HCT116 (cell line): ENCODE data around the gene STIM2. TPM values are rescaled to one million over a fixed set of nuclear protein-coding genes. Genes with fewer than 3 reads are reported as not detected.

ENCODE experiments used
- ATAC-seq: fragments of 200-7000 bp; cut with Tn5 transposase; 2 replicates; pipeline ENCODE4 v1.9.1; 2020; ENCODE audit warnings: mild to moderate bottlenecking, moderate library complexity
- BruUV-seq: library from RNA; stranded (reverse); fragments of 400-500 nt; replicated peaks from 2 replicates; lab custom pipeline; 2021; lab: Mats Ljungman, UMichigan
- CTCF ChIA-PET: fragments of 300-600 bp; sonication (Branson Sonifier 250); formaldehyde crosslinking; loops from one replicate; lab custom pipeline; 2021; ENCODE audit warnings: antibody characterized with exemption; lab: Charles Lee
- POLR2A ChIA-PET: fragments of 300-600, 350-600 bp; sonication (Branson Sonifier 250); formaldehyde crosslinking; loops from one replicate; lab custom pipeline; 2021; ENCODE audit warnings: antibody characterized with exemption; lab: Charles Lee
- RAD21 ChIA-PET, 2 experiments: fragments of 300-600 bp; sonication (Branson Sonifier 250); formaldehyde crosslinking; loops; one replicate each; lab custom pipeline; 2023; ENCODE audit warnings: low total read pairs in 2 of 2; ENCODE audit not compliant: uncharacterized antibody in 2 of 2, unreplicated experiment in 2 of 2, low non-redundant PET in 1 of 2; lab: Charles Lee
- DNase-seq: peaks from one replicate; pipeline ENCODE4 v3.0.0-alpha.2; 2010; ENCODE audit warnings: low read depth, low spot score
- H2AFZ ChIP-seq: fragments of 200-600 bp; shearing (Covaris generic), sonication (generic); 2 replicates; pipeline ENCODE4 v1.6.1; 2017; ENCODE audit warnings: low read depth, mixed run types, mixed read lengths, antibody characterized with exemption, low read length; ENCODE audit not compliant: poor library complexity, severe bottlenecking
- H3K27ac ChIP-seq: 2 replicates; pipeline ENCODE4 v1.5.1; 2012; ENCODE audit warnings: low read depth, low read length
- H3K27me3 ChIP-seq: fragments of 200-600 bp; sonication (generic); 2 replicates; pipeline ENCODE4 v1.6.1; 2016; ENCODE audit warnings: mixed run types, low read length, mixed read lengths; ENCODE audit not compliant: insufficient read depth
- H3K36me3 ChIP-seq, 2 experiments: fragments of 200-500 bp in 1 of 2; fragments of 200-600 bp in 1 of 2; sonication (Bioruptor generic) in 1 of 2; sonication (generic) in 1 of 2; 2 replicates each; pipeline versions ENCODE4 v1.5.1 to v1.6.1; 2014 to 2016; ENCODE audit warnings: low read length in 2 of 2, inconsistent platforms in 1 of 2, mixed read lengths in 1 of 2, mixed run types in 1 of 2; ENCODE audit not compliant: insufficient read depth in 2 of 2, control insufficient read depth in 1 of 2
- H3K4me1 ChIP-seq, 2 experiments: fragments of 200-600 bp in 1 of 2; sonication (generic) in 1 of 2; 2 replicates each; pipeline versions ENCODE4 v1.5.1 to v1.6.1; 2012 to 2017; ENCODE audit warnings: low read length in 2 of 2, inconsistent platforms in 1 of 2, mild to moderate bottlenecking in 1 of 2, mixed read lengths in 1 of 2, mixed run types in 1 of 2, moderate library complexity in 1 of 2; ENCODE audit not compliant: insufficient read depth in 2 of 2, control insufficient read depth in 1 of 2
- H3K4me2 ChIP-seq: fragments of 200-600 bp; sonication (generic); 2 replicates; pipeline ENCODE4 v1.6.1; 2017; ENCODE audit warnings: mixed run types, low read length, mixed read lengths
- H3K4me3 ChIP-seq, 2 experiments: fragments of 200-600 bp in 1 of 2; sonication (generic) in 1 of 2; replicated peaks in 1 of 2; 2 replicates each; pipeline ENCODE4 v1.5.1; 2011 to 2016; ENCODE audit warnings: low read length in 2 of 2, control low read depth in 1 of 2, low read depth in 1 of 2, mild to moderate bottlenecking in 1 of 2, mixed read lengths in 1 of 2, mixed run types in 1 of 2
- H3K79me2 ChIP-seq: fragments of 200-600 bp; sonication (generic); 2 replicates; pipeline ENCODE4 v1.6.1; 2017; ENCODE audit warnings: mild to moderate bottlenecking, mixed run types, low read length, moderate library complexity, mixed read lengths; ENCODE audit not compliant: insufficient read depth
- H3K9ac ChIP-seq: fragments of 200-600 bp; sonication (generic); 2 replicates; pipeline ENCODE4 v1.6.1; 2016; ENCODE audit warnings: low read length, mixed read lengths
- H3K9me2 ChIP-seq: fragments of 200-600 bp; sonication (generic), shearing (Covaris generic); 2 replicates; pipeline ENCODE4 v1.6.1; 2017; ENCODE audit warnings: mixed run types, mild to moderate bottlenecking, moderate library complexity; ENCODE audit not compliant: insufficient read depth
- H3K9me3 ChIP-seq, 2 experiments: fragments of 200-500 bp in 1 of 2; fragments of 200-600 bp in 1 of 2; sonication (Bioruptor generic) in 1 of 2; sonication (generic) in 1 of 2; 2 replicates each; pipeline ENCODE4 v1.6.1; 2014 to 2017; ENCODE audit warnings: low read length in 2 of 2, mixed read lengths in 2 of 2, inconsistent platforms in 1 of 2, low read depth in 1 of 2, mild to moderate bottlenecking in 1 of 2, mixed run types in 1 of 2, moderate library complexity in 1 of 2; ENCODE audit not compliant: control insufficient read depth in 1 of 2, insufficient read depth in 1 of 2
- H4K20me1 ChIP-seq: fragments of 200-600 bp; sonication (generic), shearing (Covaris generic); 2 replicates; pipeline ENCODE4 v1.6.1; 2017; ENCODE audit warnings: mixed run types, mild to moderate bottlenecking, moderate library complexity; ENCODE audit not compliant: insufficient read depth
- EGR1 ChIP-seq: IDR thresholded peaks from 2 replicates; pipeline ENCODE4 v1.6.1; 2012; ENCODE audit warnings: low read depth
- EZH2phosphoT487 ChIP-seq: fragments of 200-600 bp; IDR thresholded peaks from 2 replicates; pipeline ENCODE4 v1.6.1; 2018; ENCODE audit warnings: antibody characterized with exemption, borderline replicate concordance
- ZFX ChIP-seq: fragments of 450-650 bp; IDR thresholded peaks from 2 replicates; pipeline ENCODE4 v1.6.1; 2017
- intact Hi-C: fragments of 100-400 bp; cut with micrococcal nuclease; formaldehyde crosslinking; loops from 2 replicates; pipeline ENCODE4 v1.10.0; 2022
- total RNA-seq: library from RNA; stranded (reverse); gene quantifications from one replicate; pipeline ENCODE4 v1.2.1, GENCODE V29; 2021; ENCODE audit not compliant: unreplicated experiment
- TF ChIP-seq, protein P1 (sequence below), 3 experiments: fragments of 200-600 bp in 1 of 3; sonication (generic) in 1 of 3; IDR thresholded peaks in 2 of 3; conservative IDR thresholded peaks in 1 of 3; 2 replicates each; pipeline ENCODE4 v1.5.1; 2012 to 2017; ENCODE audit warnings: low read depth in 2 of 3, low read length in 2 of 3, antibody characterized with exemption in 1 of 3, borderline replicate concordance in 1 of 3, control low read depth in 1 of 3, mild to moderate bottlenecking in 1 of 3, mixed read lengths in 1 of 3, mixed run types in 1 of 3, moderate library complexity in 1 of 3; ENCODE audit not compliant: insufficient read depth in 1 of 3

The STIM2 gene
- total RNA-seq, 1 experiment from 2014 or later: 65.9 TPM

DNA sequence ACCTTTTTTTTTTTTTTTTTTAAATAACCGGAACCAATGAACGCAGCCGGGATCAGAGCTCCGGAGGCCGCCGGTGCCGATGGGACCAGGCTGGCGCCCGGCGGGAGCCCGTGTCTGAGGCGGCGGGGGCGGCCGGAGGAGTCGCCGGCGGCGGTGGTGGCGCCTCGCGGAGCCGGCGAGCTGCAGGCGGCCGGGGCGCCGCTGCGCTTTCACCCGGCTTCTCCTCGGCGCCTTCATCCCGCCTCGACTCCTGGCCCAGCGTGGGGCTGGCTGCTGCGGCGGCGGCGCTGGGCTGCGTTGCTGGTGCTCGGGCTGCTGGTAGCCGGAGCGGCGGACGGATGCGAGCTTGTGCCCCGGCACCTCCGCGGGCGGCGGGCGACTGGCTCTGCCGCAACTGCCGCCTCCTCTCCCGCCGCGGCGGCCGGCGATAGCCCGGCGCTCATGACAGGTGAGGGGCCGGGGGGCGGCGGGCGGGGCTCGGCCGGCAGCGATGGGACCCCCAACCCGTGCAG lies 337 bp downstream of the STIM2 start:
- no peak overlapping the region for H2AFZ ChIP-seq
- H3K36me3 ChIP-seq: no peaks in the 10 kb centered on the region
- H3K79me2 ChIP-seq: peaks cover 64% of the 10 kb centered on the region
- H3K9me2 ChIP-seq: no peaks in the 10 kb centered on the region
- H3K9me3 ChIP-seq: no peaks in the 10 kb centered on the region
- intact Hi-C loops: loop anchor here (5.0 kb wide), 1 partner anchor 151 kb away; no protein-coding TSS in a partner anchor
- 0 out of 2 replicates have a peak, but pooled peaks cover 5% of the 10 kb centered on the region for H4K20me1 ChIP-seq
- TF ChIP-seq, protein P1, sequence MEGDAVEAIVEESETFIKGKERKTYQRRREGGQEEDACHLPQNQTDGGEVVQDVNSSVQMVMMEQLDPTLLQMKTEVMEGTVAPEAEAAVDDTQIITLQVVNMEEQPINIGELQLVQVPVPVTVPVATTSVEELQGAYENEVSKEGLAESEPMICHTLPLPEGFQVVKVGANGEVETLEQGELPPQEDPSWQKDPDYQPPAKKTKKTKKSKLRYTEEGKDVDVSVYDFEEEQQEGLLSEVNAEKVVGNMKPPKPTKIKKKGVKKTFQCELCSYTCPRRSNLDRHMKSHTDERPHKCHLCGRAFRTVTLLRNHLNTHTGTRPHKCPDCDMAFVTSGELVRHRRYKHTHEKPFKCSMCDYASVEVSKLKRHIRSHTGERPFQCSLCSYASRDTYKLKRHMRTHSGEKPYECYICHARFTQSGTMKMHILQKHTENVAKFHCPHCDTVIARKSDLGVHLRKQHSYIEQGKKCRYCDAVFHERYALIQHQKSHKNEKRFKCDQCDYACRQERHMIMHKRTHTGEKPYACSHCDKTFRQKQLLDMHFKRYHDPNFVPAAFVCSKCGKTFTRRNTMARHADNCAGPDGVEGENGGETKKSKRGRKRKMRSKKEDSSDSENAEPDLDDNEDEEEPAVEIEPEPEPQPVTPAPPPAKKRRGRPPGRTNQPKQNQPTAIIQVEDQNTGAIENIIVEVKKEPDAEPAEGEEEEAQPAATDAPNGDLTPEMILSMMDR (IDR thresholded peaks at IDR 0.05 in 2 of 3, conservative IDR thresholded peaks at IDR 0.05 in 1 of 3; ENCODE audit: borderline replicate concordance in 1 of 3, insufficient read depth in 1 of 3, low read depth in 2 of 3, low read length in 2 of 3): no peak
- TF ChIP-seq EZH2phosphoT487 (no peak), EGR1 (peak; percentile 37), ZFX (peak; percentile 65; the same call in 1 of the 2 replicates)
- TF ChIP-seq, all 23 proteins: peak for 2
- BruUV-seq: no TSS peak
- CTCF ChIA-PET: no interaction called here
- Histone ChIP-seq H3K27ac (peak overlapping the region; percentile 88), H3K4me3 (peak overlapping the region; percentile 71 to 94), H3K27me3 (no peaks in the 10 kb centered on the region), H3K9ac (peak overlapping the region; percentile 68), H3K4me2 (peak overlapping the region; percentile 95), H3K4me1 (peaks cover 17 to 36% of the 10 kb centered on the region in 2 experiments)
- POLR2A ChIA-PET: interaction anchor here (1.4 kb wide), 2 partner anchors 25 to 293 kb away, joined by 3 to 5 read pairs; no protein-coding TSS in a partner anchor
- DNase-seq: no peak
- RAD21 ChIA-PET: interaction anchor here (0.7 to 1.1 kb wide), 2 partner anchors 296 to 403 kb away, joined by 3 read pairs; no protein-coding TSS in a partner anchor
- ATAC-seq: peak; percentile 12
